ENCODE data around the gene BABAM1. TPM values are rescaled to one million over a fixed set of nuclear protein-coding genes. Genes with fewer than 3 reads are reported as not detected.

Gene BABAM1
- total and polyA plus RNA-seq, 9 of the 15 experiments (the other 6 are each of a cell fraction or from before 2014, with no cell fraction given), result 14.7 to 160 (median 113) TPM

DNA sequence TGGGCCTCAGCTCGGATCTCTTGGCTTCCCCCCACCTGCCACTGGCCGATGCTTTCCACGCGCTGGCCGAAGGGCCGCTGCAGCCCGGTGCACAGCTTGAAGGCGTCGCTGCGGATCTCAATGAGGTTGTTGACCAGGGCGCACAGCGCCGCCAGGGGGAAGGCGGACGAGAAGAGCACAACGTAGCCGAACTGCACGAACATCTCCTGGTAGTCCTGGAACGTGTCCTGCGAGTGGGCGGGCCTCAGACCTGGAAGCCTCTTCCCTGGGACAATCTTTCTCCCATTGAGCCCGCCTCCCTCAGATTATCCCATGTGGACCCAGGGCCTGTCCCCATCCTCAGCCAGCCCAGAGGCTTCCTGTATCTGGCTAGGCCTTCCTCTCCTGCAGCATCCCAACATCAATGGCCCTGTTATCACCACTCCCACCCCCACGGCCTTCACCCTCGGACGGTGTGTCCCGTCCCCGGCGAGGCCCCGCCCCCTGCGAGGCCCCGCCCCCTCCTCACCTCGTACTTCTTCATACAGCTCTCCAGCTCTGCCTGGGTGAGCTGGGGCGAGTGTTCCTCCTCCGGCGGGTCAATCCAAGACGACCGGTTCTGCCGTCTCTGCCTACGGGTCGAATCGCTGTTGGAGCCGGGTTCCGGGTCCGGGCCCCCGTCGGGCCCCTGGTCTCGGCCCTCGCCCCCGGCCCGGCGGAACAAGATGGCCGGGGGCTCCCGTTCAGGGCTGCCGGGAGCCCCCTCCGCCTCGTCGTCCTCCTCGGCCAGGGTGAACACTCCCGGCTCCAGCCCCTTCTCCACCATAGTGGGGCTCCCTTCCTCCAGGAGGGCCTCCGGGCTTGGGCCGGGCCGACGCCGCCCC lies 60.6 kb downstream of the BABAM1 start:
- in situ Hi-C loops (cut with MboI) (no loop called here), intact Hi-C loops (cut with micrococcal nuclease) (no loop called here)
- H3K4me3 ChIP-seq, result peak overlapping the region; percentile 44
- H3K9ac ChIP-seq (ENCODE audit: insufficient read depth in 1 of 2, low read depth in 2 of 2, low read length in 2 of 2), result peak overlapping the region; percentile 46 to 86; a peak in 3 of 4 replicates
- POLR2A ChIA-PET, result interaction anchor here (1.6 to 1.8 kb wide), 2 partner anchors 10 to 19 kb away, joined by 6 to 9 read pairs; partner anchors contain the start of gene DDA1
- no peaks in the 10 kb centered on the region; the same call in 1 of the 2 replicates for H4K20me1 ChIP-seq (replicated peaks; ENCODE audit: control insufficient read depth, insufficient read depth, low read length)
- ATAC-seq (peak; percentile 70), FAIRE-seq (peak; percentile 23), DNase-seq (ENCODE audit: extremely low read depth in 1 of 4, low spot score in 3 of 4) (peak; percentile 80 to 86 (median 82))
- no peaks in the 10 kb centered on the region for H3K27me3 ChIP-seq (ENCODE audit: control insufficient read depth in 2 of 2, insufficient read depth in 2 of 2, low read length in 2 of 2)
- no peaks in the 10 kb centered on the region; the same call in 1 of the 2 replicates for H3K9me3 ChIP-seq (replicated peaks; ENCODE audit: control insufficient read depth, insufficient read depth, low read depth, low read length)
- H3K36me3 ChIP-seq (ENCODE audit: control insufficient read depth, insufficient read depth, low read length), result peaks cover 9% of the 10 kb centered on the region; the same call in 2 of the 3 replicates
- 0 out of 3 replicates have a peak overlapping the region, but pooled peaks have one; percentile 48 for H3K27ac ChIP-seq (ENCODE audit: extremely low read depth, low read depth, low read length)
- WGBS (ENCODE audit: insufficient coverage, low coverage, missing lambda C conversion rate), result 40% methylated on average over 51 of the region's 64 CpGs
- peaks cover 7 to 56% of the 10 kb centered on the region in 2 experiments; a peak in 4 of 5 replicates for H3K4me1 ChIP-seq (replicated peaks in 1 of 2; ENCODE audit: control insufficient read depth in 2 of 2, insufficient read depth in 2 of 2, low read length in 2 of 2)
- H3K9me1 ChIP-seq (ENCODE audit: control insufficient read depth, insufficient read depth, low read length), result peaks cover 4% of the 10 kb centered on the region
- no TSS peak for BruUV-seq (replicated peaks)
- H2AFZ ChIP-seq (ENCODE audit: low read depth, low read length), result peak overlapping the region; percentile 65
- CTCF ChIA-PET (ENCODE audit: low intra/inter-chr PET ratio), result no interaction called here
- peak overlapping the region; percentile 60 for H3K4me2 ChIP-seq (ENCODE audit: insufficient read depth, low read length)
- no peaks in the 10 kb centered on the region for H3K79me2 ChIP-seq (ENCODE audit: control insufficient read depth, insufficient read depth, low read length)
- TF ChIP-seq HSF4 (CRISPR knock-in tag; IDR thresholded peaks at IDR 0.05; ENCODE audit: borderline replicate concordance), result no peak
- no peak for TF ChIP-seq ZNF3 (CRISPR knock-in tag; IDR thresholded peaks at IDR 0.05)
- TF ChIP-seq POLR2A (conservative IDR thresholded peaks at IDR 0.05), result peak; percentile 43; the same call in 1 of the 2 replicates
- TF ChIP-seq ZFP36 (IDR thresholded peaks at IDR 0.05; ENCODE audit: low read depth, low read length, partially characterized antibody), result peak; percentile 91
- TF ChIP-seq MEF2D (tag; conservative IDR thresholded peaks at IDR 0.05; ENCODE audit: low read depth), result no peak
- TF ChIP-seq, protein P1, sequence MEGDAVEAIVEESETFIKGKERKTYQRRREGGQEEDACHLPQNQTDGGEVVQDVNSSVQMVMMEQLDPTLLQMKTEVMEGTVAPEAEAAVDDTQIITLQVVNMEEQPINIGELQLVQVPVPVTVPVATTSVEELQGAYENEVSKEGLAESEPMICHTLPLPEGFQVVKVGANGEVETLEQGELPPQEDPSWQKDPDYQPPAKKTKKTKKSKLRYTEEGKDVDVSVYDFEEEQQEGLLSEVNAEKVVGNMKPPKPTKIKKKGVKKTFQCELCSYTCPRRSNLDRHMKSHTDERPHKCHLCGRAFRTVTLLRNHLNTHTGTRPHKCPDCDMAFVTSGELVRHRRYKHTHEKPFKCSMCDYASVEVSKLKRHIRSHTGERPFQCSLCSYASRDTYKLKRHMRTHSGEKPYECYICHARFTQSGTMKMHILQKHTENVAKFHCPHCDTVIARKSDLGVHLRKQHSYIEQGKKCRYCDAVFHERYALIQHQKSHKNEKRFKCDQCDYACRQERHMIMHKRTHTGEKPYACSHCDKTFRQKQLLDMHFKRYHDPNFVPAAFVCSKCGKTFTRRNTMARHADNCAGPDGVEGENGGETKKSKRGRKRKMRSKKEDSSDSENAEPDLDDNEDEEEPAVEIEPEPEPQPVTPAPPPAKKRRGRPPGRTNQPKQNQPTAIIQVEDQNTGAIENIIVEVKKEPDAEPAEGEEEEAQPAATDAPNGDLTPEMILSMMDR (IDR thresholded peaks at IDR 0.05 in 2 of 3, conservative IDR thresholded peaks at IDR 0.05 in 1 of 3; ENCODE audit: insufficient read depth in 2 of 3, low read depth in 1 of 3, low read length in 3 of 3), result peak in 1 of 3 experiments; percentile 31; a peak in 1 of 6 replicates
- peak; percentile 76 for TF ChIP-seq CTBP1 (IDR thresholded peaks at IDR 0.05; ENCODE audit: borderline replicate concordance)
- TF ChIP-seq ZNF57 (CRISPR knock-in tag; IDR thresholded peaks at IDR 0.05), result no peak
- no peak for TF ChIP-seq SPI1 (IDR thresholded peaks at IDR 0.05; ENCODE audit: borderline replicate concordance, low read depth, low read length)
- peak in 2 of 3 experiments; percentile 35 to 40 for TF ChIP-seq YY1 (IDR thresholded peaks at IDR 0.05; ENCODE audit: borderline replicate concordance in 1 of 3, control insufficient read depth in 1 of 3, extremely low read depth in 1 of 3, insufficient read depth in 3 of 3, insufficient read length in 1 of 3, insufficient replicate concordance in 2 of 3, low read depth in 1 of 3, low read length in 2 of 3)
- TF ChIP-seq NR4A1 (CRISPR knock-in tag; IDR thresholded peaks at IDR 0.05), result no peak
- no peak for TF ChIP-seq NR4A1 (tag; IDR thresholded peaks at IDR 0.05)
- TF ChIP-seq SMC3 (conservative IDR thresholded peaks at IDR 0.05; ENCODE audit: insufficient read depth, low read depth, low read length), result no peak
- peak in 1 of 2 experiments; percentile 35; a peak in 1 of 4 replicates for TF ChIP-seq RCOR1 (IDR thresholded peaks at IDR 0.05; ENCODE audit: borderline replicate concordance in 1 of 2, low read depth in 2 of 2, low read length in 2 of 2)
- no peak for TF ChIP-seq BRF1 (IDR thresholded peaks at IDR 0.05; ENCODE audit: borderline replicate concordance, extremely low read depth, insufficient read length)
- no peak for TF ChIP-seq TBL1XR1 (IDR thresholded peaks at IDR 0.05; ENCODE audit: low read length in 2 of 2)
- TF ChIP-seq FOXA3 (CRISPR knock-in tag; conservative IDR thresholded peaks at IDR 0.05 in 1 of 2, IDR thresholded peaks at IDR 0.05 in 1 of 2), result peak in 1 of 2 experiments; percentile 34; a peak in 1 of 4 replicates

Measured in K562 (cell line).